Stimulated activated CD4-positive, alpha-beta T cell treated with anti-CD3 and anti-CD28 coated beads, Interleukin-12 subunit alpha, Interleukin-12 subunit beta, amount 100 ng/mL, for 24 hours (primary cell): ENCODE data around the gene TNFRSF1B.

Experiments
- DNase-seq, 2 experiments: peaks; one replicate each; pipeline ENCODE4 v3.0.0-alpha.2; 2020; ENCODE audit warnings: low read depth in 2 of 2

TNFRSF1B gene

GRCh38 chr1:12176298-12177118, 9.7 kb downstream of the TNFRSF1B start:
- DNase-seq: no peak

DNA sequence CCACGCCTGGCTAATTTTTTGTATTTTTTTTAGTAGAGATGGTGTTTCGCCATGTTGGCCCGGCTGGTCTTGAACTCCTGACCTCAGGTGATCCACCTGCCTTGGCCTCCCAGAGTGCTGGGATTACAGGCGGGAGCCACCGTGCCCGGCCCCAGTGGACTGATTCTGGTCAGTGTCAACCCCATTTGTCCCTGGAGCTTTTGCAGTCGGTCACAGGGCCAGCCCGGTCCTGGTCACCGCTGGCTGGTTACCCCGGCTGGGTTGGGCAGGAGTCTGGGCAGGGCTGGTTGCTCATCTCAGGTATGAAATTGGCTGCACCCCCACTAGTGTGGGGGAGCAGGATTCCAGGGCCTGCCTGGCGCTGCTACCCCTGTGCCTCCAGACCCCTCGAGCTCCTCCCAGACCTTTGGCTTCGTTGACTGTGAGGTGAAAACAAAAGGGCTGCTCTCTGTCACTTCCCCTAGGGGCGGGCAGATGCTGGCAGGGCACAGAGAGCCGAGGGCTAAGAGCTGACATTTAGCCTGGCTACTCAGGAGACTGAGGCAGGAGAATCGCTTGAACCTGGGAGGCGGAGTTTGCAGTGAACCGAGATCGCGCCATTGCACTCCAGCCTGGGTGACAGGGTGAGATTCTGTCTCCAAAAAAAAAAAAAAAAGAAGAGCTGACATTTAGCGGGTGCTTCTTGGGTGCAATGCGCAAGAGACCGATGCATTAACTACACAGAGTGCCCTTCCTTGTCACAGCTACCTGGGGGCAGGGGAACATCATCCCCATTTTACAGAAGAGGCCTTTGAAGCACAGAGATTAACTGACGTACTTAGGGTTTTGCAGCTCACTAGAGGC, 10.6 kb downstream of the TNFRSF1B start:
- DNase-seq: no peak

DNA sequence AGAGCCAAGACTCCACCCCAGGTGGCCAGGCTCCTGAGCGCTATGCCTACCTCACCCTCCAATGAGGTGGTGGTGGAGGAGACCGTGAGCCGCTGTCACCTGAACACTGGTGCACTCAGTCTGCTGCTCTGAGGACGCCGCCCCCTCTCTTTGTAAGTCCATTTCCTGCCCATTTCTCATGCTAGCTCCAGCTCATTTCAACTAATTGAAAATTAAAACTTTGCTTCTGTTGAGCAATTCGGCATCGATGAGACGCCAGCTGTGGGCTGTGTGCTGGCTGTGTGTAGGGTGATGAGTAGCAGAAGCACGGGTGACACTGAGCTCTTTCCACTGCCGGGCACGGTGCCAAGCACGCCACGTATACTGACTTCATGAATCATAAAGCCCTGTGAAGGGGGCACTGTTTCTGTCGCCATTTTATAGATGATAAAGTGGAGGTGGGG, 11.2 kb downstream of the TNFRSF1B start:
- DNase-seq: peak; percentile 85 to 92

GRCh38 chr1:12178511-12178910, 11.7 kb downstream of the TNFRSF1B start:
- DNase-seq: no peak

- peak; percentile 63 to 76 for DNase-seq
Measured at GRCh38 chr1:12179111-12179519, 12.3 kb downstream of the TNFRSF1B start.

GRCh38 chr1:12179676-12180075, 12.9 kb downstream of the TNFRSF1B start:
- no peak for DNase-seq

DNA sequence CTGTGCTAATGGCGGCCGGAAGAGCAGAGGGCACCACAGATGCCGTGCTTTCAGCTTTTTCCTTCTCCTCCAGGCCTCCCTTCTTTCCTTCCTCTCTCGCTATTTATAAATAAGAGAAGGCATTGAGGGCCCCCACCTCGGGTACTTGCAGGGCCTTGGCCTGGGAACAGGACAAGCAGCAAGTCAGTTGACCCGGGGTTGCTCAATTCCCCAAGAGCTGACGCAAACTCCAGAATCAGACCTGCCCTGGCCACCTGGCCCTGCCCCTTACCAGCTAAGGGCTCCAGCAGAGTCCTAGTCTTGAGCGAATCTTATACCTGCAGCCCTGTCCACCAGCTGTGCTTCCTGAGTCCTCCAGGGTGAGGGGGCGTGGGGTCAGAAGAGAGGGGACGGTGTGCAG, 13.5 kb downstream of the TNFRSF1B start:
- DNase-seq: no peak

DNA sequence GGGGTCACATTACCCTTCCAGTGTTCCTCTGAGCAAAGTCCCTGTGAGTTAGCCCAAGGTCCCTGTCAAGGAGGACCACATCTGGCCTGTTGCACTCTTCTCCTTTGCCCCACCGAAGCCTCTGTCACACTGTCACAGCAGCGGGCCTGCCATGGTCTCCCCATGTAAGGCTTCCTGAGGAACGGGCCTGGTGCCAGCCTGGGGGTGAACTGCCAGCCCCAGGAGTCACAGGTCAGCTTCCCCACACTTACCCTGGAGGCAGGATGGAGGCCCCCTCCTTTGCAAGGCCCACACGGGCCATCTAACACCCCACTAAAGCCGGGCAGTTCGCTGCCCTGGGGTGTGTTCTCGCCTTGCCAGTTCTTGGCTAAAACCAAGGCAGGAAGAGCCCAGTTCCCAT, 14.1 kb downstream of the TNFRSF1B start:
- no peak for DNase-seq

DNA sequence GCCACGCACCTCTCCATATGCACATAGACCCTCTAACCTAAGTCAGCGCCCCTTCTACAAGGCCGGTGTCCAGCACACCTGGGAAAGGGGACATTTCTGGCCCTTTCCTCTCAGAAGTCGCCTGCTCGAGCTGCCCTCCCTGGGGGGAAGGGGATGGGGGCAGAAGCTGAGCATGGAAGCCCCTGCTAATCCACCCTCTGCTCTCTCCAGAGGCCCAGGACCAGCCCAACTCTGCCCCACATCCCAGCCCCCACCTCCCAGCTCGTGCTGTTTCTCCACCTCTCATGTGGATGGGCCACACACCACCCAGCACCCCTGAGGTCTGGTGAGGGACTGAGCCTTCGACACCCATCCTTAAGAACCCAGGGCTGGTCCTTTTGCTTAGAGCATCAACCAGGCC, 14.8 kb downstream of the TNFRSF1B start:
- DNase-seq: no peak

- DNase-seq: no peak
Measured at GRCh38 chr1:12182410-12182984, 15.7 kb downstream of the TNFRSF1B start.

DNA sequence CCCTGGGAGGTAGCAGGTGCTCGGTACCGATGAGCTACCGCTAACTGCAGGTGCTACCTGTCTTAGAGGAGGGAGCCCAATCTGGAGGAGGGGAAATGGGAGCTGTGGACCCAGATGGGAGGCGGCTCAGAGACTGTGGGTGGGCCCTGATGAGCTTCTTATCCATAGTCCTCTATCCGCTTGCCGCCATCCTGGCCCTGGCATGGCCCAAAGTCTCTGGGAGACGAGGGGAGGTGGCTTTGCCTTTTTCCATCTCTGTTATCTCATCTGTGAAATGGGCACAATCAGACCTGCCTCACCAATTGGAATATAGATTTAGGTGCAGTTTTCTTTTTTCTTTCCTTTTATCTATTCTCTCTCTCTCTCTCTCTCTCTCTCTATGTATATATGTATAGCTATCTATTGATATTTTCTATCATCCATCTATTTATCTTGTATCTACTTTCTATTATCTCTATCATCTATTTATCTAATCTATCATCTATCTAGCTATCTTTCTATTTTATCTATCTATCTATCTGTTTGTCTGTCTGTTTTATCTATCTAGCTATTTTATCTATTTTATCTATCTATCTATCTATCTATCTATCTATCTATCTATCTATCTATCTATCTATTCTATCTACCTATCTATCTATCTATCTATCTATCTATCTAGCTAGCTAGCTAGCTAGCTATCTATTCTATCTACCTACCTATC, 16.5 kb downstream of the TNFRSF1B start:
- no peak for DNase-seq

- no peak for DNase-seq
Measured at GRCh38 chr1:12184008-12184681, 17.4 kb downstream of the TNFRSF1B start.

- no peak for DNase-seq
Measured at GRCh38 chr1:12185036-12185917, 18.5 kb downstream of the TNFRSF1B start.

DNA sequence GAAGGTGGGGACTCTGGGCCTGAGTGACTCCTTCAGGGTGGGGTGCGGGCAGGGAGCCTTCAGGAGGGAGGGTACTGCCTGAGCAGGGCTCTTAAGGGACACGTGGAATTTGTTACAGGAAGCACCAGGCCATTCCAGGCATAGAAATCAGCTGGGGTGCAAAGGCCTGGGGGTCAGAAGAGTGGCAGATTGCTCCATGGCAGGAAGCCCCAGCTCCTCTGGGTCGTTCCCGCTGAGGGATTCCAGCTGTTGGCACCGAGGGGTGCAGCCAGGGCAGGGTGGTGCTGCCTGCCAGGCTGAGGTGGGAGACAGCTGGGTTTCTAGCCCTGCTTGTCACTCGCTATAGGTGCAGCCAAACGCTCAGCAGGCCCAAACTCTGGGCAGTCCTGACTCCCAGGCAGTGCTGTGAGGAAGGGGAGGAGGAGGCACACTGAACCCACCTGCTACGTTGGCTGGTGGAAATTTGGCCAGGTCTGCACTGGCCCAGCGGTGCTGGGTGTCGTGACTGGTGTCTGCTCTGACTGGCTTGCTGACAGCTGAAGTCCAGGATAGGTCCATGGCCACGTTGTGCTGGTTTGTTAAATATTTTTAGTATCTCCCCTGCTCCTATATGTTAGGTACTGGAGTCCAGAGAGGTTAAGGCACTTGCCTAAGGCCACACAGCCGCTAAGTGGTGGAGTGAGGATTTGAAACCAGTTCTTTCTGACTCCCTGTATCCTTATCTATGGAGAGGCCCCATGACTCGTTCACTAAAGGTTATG, 19.3 kb downstream of the TNFRSF1B start:
- DNase-seq: no peak

DNA sequence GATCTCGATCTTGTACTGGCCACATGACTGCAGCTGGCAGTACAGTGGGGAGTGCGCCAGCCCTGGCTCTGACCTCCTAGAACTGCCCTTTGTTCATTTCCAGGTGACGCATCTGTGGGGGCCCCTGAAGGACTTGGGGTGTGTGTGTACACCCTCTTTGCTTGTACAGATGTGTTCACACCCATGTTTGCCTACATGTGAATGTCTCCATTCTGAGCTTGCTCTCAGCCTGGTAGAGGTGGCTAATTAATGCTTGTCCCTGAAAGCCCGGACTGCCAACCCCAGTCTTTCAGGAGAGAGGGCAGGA, 19.8 kb downstream of the TNFRSF1B start:
- no peak for DNase-seq

- DNase-seq: no peak
Measured at GRCh38 chr1:12188115-12188514, 21.3 kb downstream of the TNFRSF1B start.

GRCh38 chr1:12188657-12189327, 22.0 kb downstream of the TNFRSF1B start:
- no peak for DNase-seq

- DNase-seq: no peak
Measured at GRCh38 chr1:12189328-12189682, 22.5 kb downstream of the TNFRSF1B start.
